Measurements from ENCODE around the gene CCDC12.
A peak's percentile ranks its signal among the peaks of the same experiment; 100 is the strongest.

The CCDC12 gene

GRCh38 chr3:46992231-46992630 lies 15.7 kb upstream of the CCDC12 start:
- FAIRE-seq: no peak
- TF ChIP-seq TAF1 (IDR thresholded peaks at IDR 0.05; ENCODE audit: borderline replicate concordance, low read depth, low read length) (no peak), POLR2A (IDR thresholded peaks at IDR 0.05; ENCODE audit: low read depth, low read length) (no peak), POLR2AphosphoS5 (IDR thresholded peaks at IDR 0.05; ENCODE audit: low read depth, low read length) (no peak)

GRCh38 chr3:46991406-46992165 lies 15.0 kb upstream of the CCDC12 start:
- TF ChIP-seq POLR2AphosphoS5 (IDR thresholded peaks at IDR 0.05; ENCODE audit: low read depth, low read length) (0 out of 2 replicates have a peak, but pooled peaks have one; percentile 48), POLR2A (IDR thresholded peaks at IDR 0.05; ENCODE audit: low read depth, low read length) (no peak)
- FAIRE-seq (no peak), DNase-seq (ENCODE audit: insufficient read length) (no peak)

More at GRCh38 chr3:46992231-46992630, 15.7 kb upstream of the CCDC12 start:
- no peak for DNase-seq (ENCODE audit: insufficient read length)

- peak; percentile 86 for FAIRE-seq
- TF ChIP-seq POLR2AphosphoS5 (IDR thresholded peaks at IDR 0.05; ENCODE audit: low read depth, low read length) (no peak), POLR2A (IDR thresholded peaks at IDR 0.05; ENCODE audit: low read depth, low read length) (peak; percentile 29; the same call in 1 of the 2 replicates)
- DNase-seq (ENCODE audit: insufficient read length): no peak
Observed at GRCh38 chr3:46990573-46991374, 14.2 kb upstream of the CCDC12 start.

- no peak for DNase-seq (ENCODE audit: insufficient read length)
- no peak for TF ChIP-seq POLR2AphosphoS5 (IDR thresholded peaks at IDR 0.05; ENCODE audit: low read depth, low read length)
- FAIRE-seq: no peak
Observed at GRCh38 chr3:46989146-46989810, 12.7 kb upstream of the CCDC12 start.

GRCh38 chr3:46988616-46989015 lies 12.1 kb upstream of the CCDC12 start:
- TF ChIP-seq TAF1 (IDR thresholded peaks at IDR 0.05; ENCODE audit: borderline replicate concordance, low read depth, low read length): no peak
- TF ChIP-seq POLR2AphosphoS5 (IDR thresholded peaks at IDR 0.05; ENCODE audit: low read depth, low read length): 0 out of 2 replicates have a peak, but pooled peaks have one; percentile 8
- TF ChIP-seq POLR2A (IDR thresholded peaks at IDR 0.05; ENCODE audit: low read depth, low read length): no peak
- DNase-seq (ENCODE audit: insufficient read length) (no peak), FAIRE-seq (no peak)

- peak; percentile 96 for DNase-seq (ENCODE audit: insufficient read length)
- FAIRE-seq: peak; percentile 98
- no peak; the same call in 1 of the 2 replicates for TF ChIP-seq POLR2A (IDR thresholded peaks at IDR 0.05; ENCODE audit: low read depth, low read length)
- peak; percentile 41; the same call in 1 of the 2 replicates for TF ChIP-seq POLR2AphosphoS5 (IDR thresholded peaks at IDR 0.05; ENCODE audit: low read depth, low read length)
Observed at GRCh38 chr3:46987743-46988401, 11.3 kb upstream of the CCDC12 start.

GRCh38 chr3:46987319-46987742 lies 10.8 kb upstream of the CCDC12 start:
- no peak for FAIRE-seq
- DNase-seq (ENCODE audit: insufficient read length): no peak
- TF ChIP-seq TAF1 (IDR thresholded peaks at IDR 0.05; ENCODE audit: borderline replicate concordance, low read depth, low read length) (no peak), POLR2A (IDR thresholded peaks at IDR 0.05; ENCODE audit: low read depth, low read length) (no peak), POLR2AphosphoS5 (IDR thresholded peaks at IDR 0.05; ENCODE audit: low read depth, low read length) (0 out of 2 replicates have a peak, but pooled peaks have one; percentile 7)

GRCh38 chr3:46986782-46987310 lies 10.3 kb upstream of the CCDC12 start:
- TF ChIP-seq TAF1 (IDR thresholded peaks at IDR 0.05; ENCODE audit: borderline replicate concordance, low read depth, low read length) (no peak), POLR2A (IDR thresholded peaks at IDR 0.05; ENCODE audit: low read depth, low read length) (no peak), POLR2AphosphoS5 (IDR thresholded peaks at IDR 0.05; ENCODE audit: low read depth, low read length) (no peak)
- no peak for DNase-seq (ENCODE audit: insufficient read length)
- FAIRE-seq: no peak

- peak; percentile 53 for FAIRE-seq
- no peak for TF ChIP-seq POLR2AphosphoS5 (IDR thresholded peaks at IDR 0.05; ENCODE audit: low read depth, low read length)
- DNase-seq (ENCODE audit: insufficient read length): no peak
Observed at GRCh38 chr3:46986055-46986730, 9.6 kb upstream of the CCDC12 start.

- FAIRE-seq: no peak
- no peak for DNase-seq (ENCODE audit: insufficient read length)
- TF ChIP-seq POLR2AphosphoS5 (IDR thresholded peaks at IDR 0.05; ENCODE audit: low read depth, low read length) (no peak), POLR2A (IDR thresholded peaks at IDR 0.05; ENCODE audit: low read depth, low read length) (no peak), TAF1 (IDR thresholded peaks at IDR 0.05; ENCODE audit: borderline replicate concordance, low read depth, low read length) (no peak)
Observed at GRCh38 chr3:46985588-46985987, 9.0 kb upstream of the CCDC12 start.

All from GM12892 (cell line).